OCI-LY7 (cell line): ENCODE measurements around the gene SUFU. TPM values are rescaled to one million over a fixed set of nuclear protein-coding genes. Genes with fewer than 3 reads are reported as not detected.

Experiments
- small RNA-seq: library from RNA; depleted of rRNA; stranded (forward); fragments of <200 nt; gene quantifications from one replicate; pipeline ENCODE3, GENCODE V24; 2014
- total RNA-seq, 2 experiments: library from RNA; depleted of rRNA in 1 of 2; stranded (reverse); fragments of >200 nt in 1 of 2; shearing (Covaris generic) in 1 of 2; gene quantifications; 2 replicates each; pipeline ENCODE4 v1.2.3, GENCODE V29; 2014 to 2022

The SUFU gene
- total RNA-seq, 2 experiments from 2014 or later, result 4.9 to 10.0 TPM

Small RNAs within 50 kb of the gene (small RNA-seq; reads per million reads assigned to genes)
- gene RNU6-43P, result 0.21 reads per million

Other genes starting within 250 kb of the SUFU start
- gene NFKB2, start 108.3 kb upstream of the SUFU start, total RNA-seq (2014; rRNA removed; shearing (Covaris generic)), result 47.1 and 53.3 TPM in 2 replicates
- 67.3 and 75.2 TPM in 2 replicates for gene NFKB2, start 108.3 kb upstream of the SUFU start, total RNA-seq (2022)
- 2.0 and 2.2 TPM in 2 replicates for gene PSD, start 85.2 kb upstream of the SUFU start, total RNA-seq (2014; rRNA removed; shearing (Covaris generic))
- gene PSD, start 85.2 kb upstream of the SUFU start, total RNA-seq (2022), result 10.2 and 10.9 TPM in 2 replicates
- gene FBXL15, start 83.1 kb upstream of the SUFU start, total RNA-seq (2014; rRNA removed; shearing (Covaris generic)), result 13.3 and 20.9 TPM in 2 replicates
- 13.4 and 18.2 TPM in 2 replicates for gene FBXL15, start 83.1 kb upstream of the SUFU start, total RNA-seq (2022)
- gene CUEDC2, start 71.4 kb upstream of the SUFU start, total RNA-seq (2014; rRNA removed; shearing (Covaris generic)), result 48.9 and 61.0 TPM in 2 replicates
- gene CUEDC2, start 71.4 kb upstream of the SUFU start, total RNA-seq (2022), result 71.6 and 73.3 TPM in 2 replicates
- 0.67 and 3.3 TPM in 2 replicates for gene C10orf95, start 52.4 kb upstream of the SUFU start, total RNA-seq (2014; rRNA removed; shearing (Covaris generic))
- gene C10orf95, start 52.4 kb upstream of the SUFU start, total RNA-seq (2022), result 0.50 and 0.67 TPM in 2 replicates
- 51.2 and 55.5 TPM in 2 replicates for gene ACTR1A, start 1.3 kb upstream of the SUFU start, total RNA-seq (2014; rRNA removed; shearing (Covaris generic))
- 68.3 and 72.8 TPM in 2 replicates for gene ACTR1A, start 1.3 kb upstream of the SUFU start, total RNA-seq (2022)
- gene TRIM8, start 140.5 kb downstream of the SUFU start, total RNA-seq (2014; rRNA removed; shearing (Covaris generic)), result 54.2 and 67.3 TPM in 2 replicates
- 73.1 and 92.1 TPM in 2 replicates for gene TRIM8, start 140.5 kb downstream of the SUFU start, total RNA-seq (2022)
- gene ARL3, start 210.4 kb downstream of the SUFU start, total RNA-seq (2014; rRNA removed; shearing (Covaris generic)), result 7.3 and 8.1 TPM in 2 replicates
- 11.7 and 12.5 TPM in 2 replicates for gene ARL3, start 210.4 kb downstream of the SUFU start, total RNA-seq (2022)
- 26.9 and 38.1 TPM in 2 replicates for gene SFXN2, start 210.7 kb downstream of the SUFU start, total RNA-seq (2014; rRNA removed; shearing (Covaris generic))
- 43.0 and 45.1 TPM in 2 replicates for gene SFXN2, start 210.7 kb downstream of the SUFU start, total RNA-seq (2022)
- 12.5 and 17.6 TPM in 2 replicates for gene WBP1L, start 240.0 kb downstream of the SUFU start, total RNA-seq (2014; rRNA removed; shearing (Covaris generic))
- gene WBP1L, start 240.0 kb downstream of the SUFU start, total RNA-seq (2022), result 22.3 and 24.4 TPM in 2 replicates